Posterior vena cava (tissue), 2 donors: ENCODE measurements around the gene IFI44L. TPM values are rescaled to one million over a fixed set of nuclear protein-coding genes. Genes with fewer than 3 reads are reported as not detected.

ENCODE experiments used
- DNase-seq: peaks from one replicate; pipeline ENCODE4 v3.0.0-alpha.2; 2020; ENCODE audit warnings: low spot score
- intact Hi-C, 2 donors: fragments of 100-400 bp; cut with DNase I; formaldehyde crosslinking; loops; one replicate each; pipeline versions ENCODE4 v1.14.1 to v1.14.2; 2022 to 2023
- long read RNA-seq, 2 donors: library from polyadenylated mRNA; unstranded; transcript quantifications; one replicate each; pipeline ENCODE4 v2.0.0, GENCODE V29; 2020 to 2021
- total RNA-seq, 2 donors: library from RNA; stranded (reverse); fragmentation: NEBNext Ultra II Directional; extraction: Animal tissue kit (Norgen Biotek cat#: 25700); gene quantifications; one replicate each; pipeline ENCODE4 v1.2.1, GENCODE V29; 2021
- donor health status: DM: yes; HTN: yes; CAD: no.
- donor health status: DM: yes; HTN: yes; CAD: no.

Gene IFI44L
- 10 to 100 TPM in 1 of 2 donors, 1 to 10 TPM in 1; 9.9 to 36.4 TPM for total RNA-seq
- long read RNA-seq, donor 1, partial matches to known transcripts, result 0 of 1 reads
- long read RNA-seq, donor 1, other reads (novel, unspliced or antisense), result 1 of 1 reads
- long read RNA-seq, donor 2, full-length matches to known transcripts, result 12 of 24 reads
- long read RNA-seq, donor 2, partial matches to known transcripts, result 3 of 24 reads
- long read RNA-seq, donor 2, other reads (novel, unspliced or antisense), result 9 of 24 reads

- intact Hi-C loops, result loop anchor here (5.0 to 10.0 kb wide), 3 partner anchors 55 to 627 kb away; no protein-coding TSS in a partner anchor
- DNase-seq, result no peak
Observed at GRCh38 chr1:78619803-78620579, at the start of gene IFI44L. Gene IFI44L (plus strand): TSS chr1:78620448. CDS start chr1:78627916, 7,468 bp downstream.

DNA sequence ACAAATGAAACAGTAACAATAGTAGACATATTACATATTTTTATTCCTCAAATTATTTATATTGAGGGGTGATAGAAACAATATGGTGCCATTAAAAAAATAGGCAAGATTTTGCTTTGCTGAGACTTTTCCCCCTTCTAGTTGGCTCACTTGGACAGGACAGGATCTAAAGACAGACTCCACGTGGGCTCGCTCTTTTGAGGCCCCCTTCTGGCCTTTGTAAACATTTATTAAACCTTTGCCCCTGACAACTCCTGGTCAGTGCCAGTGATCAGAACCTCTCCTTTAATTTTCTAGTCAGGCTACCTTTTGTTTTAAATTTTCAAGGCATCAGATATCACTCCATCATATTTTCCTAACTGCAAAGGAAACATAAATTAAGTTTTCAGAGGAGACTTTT, 49.7 kb upstream of the IFI44L start:
- no peak for DNase-seq

GRCh38 chr1:78577257-78578100, 42.8 kb upstream of the IFI44L start:
- DNase-seq, result no peak
- intact Hi-C loops, result no loop called here

More for the DNA sequence above, 49.7 kb upstream of the IFI44L start:
- intact Hi-C loops, result no loop called here

- intact Hi-C loops, result no loop called here
- no peak for DNase-seq
Observed at GRCh38 chr1:78586572-78586971, 33.7 kb upstream of the IFI44L start.

DNA sequence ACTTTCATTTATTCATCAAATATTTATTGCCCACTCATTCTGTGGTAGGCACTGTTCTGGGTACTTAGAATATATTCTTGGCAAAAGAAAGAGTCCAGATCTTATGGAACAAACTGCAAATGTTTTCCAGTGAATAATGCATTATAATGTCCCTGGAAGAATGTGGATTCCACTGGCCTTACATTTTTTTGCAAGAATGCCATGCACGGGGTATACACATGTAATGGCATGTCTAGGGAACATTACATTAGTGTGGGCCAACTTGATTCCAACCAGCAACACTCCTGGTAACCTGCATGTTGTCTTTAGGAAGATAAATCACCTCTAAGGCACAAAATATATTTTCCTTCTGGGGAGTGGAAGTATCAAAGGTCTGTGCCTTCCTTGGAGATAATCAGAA, 33.0 kb upstream of the IFI44L start:
- DNase-seq, result no peak
- intact Hi-C loops, result no loop called here

DNA sequence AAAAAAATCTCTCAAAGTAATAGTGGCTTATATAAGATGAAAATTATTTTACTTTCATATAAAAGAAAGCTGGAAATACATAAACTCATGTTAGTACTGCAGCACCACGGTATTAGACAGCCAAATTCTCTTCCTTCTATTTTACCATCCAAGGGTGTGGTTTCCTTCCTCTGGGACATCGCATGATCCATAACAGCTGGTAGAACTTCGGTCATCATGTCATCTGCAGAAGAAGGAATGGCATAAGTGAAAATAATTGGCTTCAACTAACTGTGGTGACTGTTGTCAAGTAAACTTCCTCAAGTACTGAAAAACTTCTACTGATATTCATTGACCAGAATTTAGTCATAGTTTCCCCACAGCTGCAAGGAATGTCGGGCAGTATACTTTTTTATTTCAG, 28.3 kb upstream of the IFI44L start:
- intact Hi-C loops, result no loop called here
- no peak for DNase-seq

- intact Hi-C loops, result no loop called here
- DNase-seq, result no peak
Observed at GRCh38 chr1:78599294-78599693, 21.0 kb upstream of the IFI44L start.

GRCh38 chr1:78601068-78601467, 19.2 kb upstream of the IFI44L start:
- intact Hi-C loops, result no loop called here
- no peak for DNase-seq

DNA sequence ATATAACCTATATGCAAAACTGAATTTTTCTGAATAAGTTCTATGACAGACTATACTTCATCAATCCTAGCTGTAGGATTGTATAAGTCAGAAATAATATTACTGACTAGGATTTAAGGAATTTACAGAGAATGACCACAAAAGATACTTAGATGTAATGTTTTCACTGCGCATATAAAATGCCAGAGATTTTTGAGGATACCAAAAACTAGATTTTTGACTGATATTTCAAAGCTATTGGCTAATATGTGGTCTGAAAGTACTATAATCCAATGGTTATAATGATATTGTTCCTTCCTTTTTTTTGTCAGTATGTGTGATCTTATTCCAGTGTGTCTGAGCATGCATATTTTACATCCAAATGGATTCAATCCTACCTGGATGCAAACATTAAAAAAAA, 17.0 kb upstream of the IFI44L start:
- intact Hi-C loops, result no loop called here

GRCh38 chr1:78604643-78605042, 15.6 kb upstream of the IFI44L start:
- intact Hi-C loops, result loop anchor here (5.0 kb wide), 2 partner anchors 462 to 1083 kb away; no protein-coding TSS in a partner anchor
- no peak for DNase-seq

More for the DNA sequence above, 17.0 kb upstream of the IFI44L start:
- no peak for DNase-seq

GRCh38 chr1:78606274-78606673, 14.0 kb upstream of the IFI44L start:
- no peak for DNase-seq
- intact Hi-C loops, result loop anchor here (5.0 kb wide), 2 partner anchors 464 to 1081 kb away; no protein-coding TSS in a partner anchor

GRCh38 chr1:78607334-78607927, 12.8 kb upstream of the IFI44L start:
- no peak for DNase-seq
- intact Hi-C loops, result loop anchor here (5.0 kb wide), 2 partner anchors 465 to 1080 kb away; no protein-coding TSS in a partner anchor

- intact Hi-C loops, result loop anchor here (5.0 kb wide), 2 partner anchors 466 to 1079 kb away; no protein-coding TSS in a partner anchor
- peak; percentile 62 for DNase-seq
Observed at GRCh38 chr1:78607944-78608343, 12.3 kb upstream of the IFI44L start.

DNA sequence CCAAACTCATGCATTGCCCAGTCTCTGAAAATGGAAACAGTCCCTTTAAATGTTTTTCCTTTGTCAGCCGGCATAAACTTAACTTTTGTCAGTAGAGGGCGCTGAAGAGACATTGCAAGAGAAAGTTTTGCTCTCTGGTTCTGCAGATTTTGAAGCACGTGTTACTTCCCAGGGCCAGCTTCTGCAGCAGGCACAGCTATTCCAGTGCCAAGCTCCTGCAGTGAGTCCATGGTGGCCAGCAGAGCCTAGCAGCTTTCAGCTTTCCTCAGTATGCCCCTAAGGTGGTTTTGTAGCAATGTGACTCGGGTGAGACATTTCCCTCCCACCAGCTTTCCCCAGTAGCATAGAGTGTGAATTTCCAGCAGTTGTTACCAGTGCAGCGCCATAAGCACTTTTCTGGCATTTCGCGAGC, 2.6 kb upstream of the IFI44L start:
- peak; percentile 77 for DNase-seq
- intact Hi-C loops, result loop anchor here (5.0 to 10.0 kb wide), 3 partner anchors 57 to 630 kb away; no protein-coding TSS in a partner anchor

GRCh38 chr1:78619032-78619431, 1.2 kb upstream of the IFI44L start:
- no peak for DNase-seq
- intact Hi-C loops, result loop anchor here (5.0 to 10.0 kb wide), 3 partner anchors 56 to 628 kb away; no protein-coding TSS in a partner anchor

GRCh38 chr1:78619446-78619802, 824 bp upstream of the IFI44L start:
- intact Hi-C loops, result loop anchor here (5.0 to 10.0 kb wide), 3 partner anchors 55 to 628 kb away; no protein-coding TSS in a partner anchor
- DNase-seq, result no peak

- intact Hi-C loops, result no loop called here
- no peak for DNase-seq
Observed at GRCh38 chr1:78620666-78621065, 418 bp downstream of the IFI44L start.

GRCh38 chr1:78622548-78622947, 2.3 kb downstream of the IFI44L start:
- intact Hi-C loops, result no loop called here
- no peak for DNase-seq

DNA sequence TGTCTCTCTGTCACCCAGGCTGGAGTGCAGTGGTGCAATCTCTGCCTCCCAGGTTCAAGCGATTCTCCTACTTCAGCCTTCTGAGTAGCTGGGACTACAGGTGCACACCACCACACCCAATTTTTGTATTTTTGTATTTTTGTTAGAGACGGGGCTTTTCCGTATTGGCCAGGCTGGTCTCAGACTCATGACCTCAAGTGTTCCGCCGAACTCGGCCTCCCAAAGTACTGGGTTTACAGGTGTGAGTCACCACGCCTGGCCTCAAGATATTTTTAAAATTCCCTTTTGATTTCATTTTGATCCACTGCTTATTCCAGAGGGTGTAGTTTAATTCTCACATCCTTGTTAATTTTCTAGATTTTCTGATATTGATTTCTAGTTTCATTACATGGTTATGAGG, 3.8 kb downstream of the IFI44L start:
- intact Hi-C loops, result no loop called here
- no peak for DNase-seq
